SK-N-SH (cell line): Measurements from ENCODE around the gene ADPRHL1. TPM values are rescaled to one million over a fixed set of nuclear protein-coding genes. Genes with fewer than 3 reads are reported as not detected.
"Not testable (repeated sequence)": the region's sequence is repeated elsewhere in the genome, so short reads cannot be mapped to it uniquely, and the experiment has no call there.

Experiments used
- CTCF ChIA-PET: fragments of 300-600, 350-600 bp; formaldehyde crosslinking; extraction: SDS; loops from one replicate; lab custom pipeline; 2021; lab: Yijun Ruan, JAX
- POLR2A ChIA-PET: fragments of 350-600 bp; sonication (Branson Sonifier 250); formaldehyde crosslinking; extraction: SDS; loops from one replicate; lab custom pipeline; 2020; ENCODE audit warnings: antibody characterized with exemption, inconsistent platforms; lab: Yijun Ruan, JAX
- DNase-seq: peaks from one replicate; pipeline ENCODE4 v3.0.0; 2012
- H2AFZ ChIP-seq: fragments of 200-600 bp; sonication (generic); 2 replicates; pipeline ENCODE4 v1.8.1; 2016; ENCODE audit warnings: antibody characterized with exemption, mild to moderate bottlenecking, low read depth
- H3F3A ChIP-seq: fragments of 200-600 bp; sonication (generic); replicated peaks from 2 replicates; pipeline ENCODE3; 2016; ENCODE audit warnings: antibody characterized with exemption, mild to moderate bottlenecking; ENCODE audit not compliant: insufficient read depth
- H3K27ac ChIP-seq, 2 experiments: fragments of 200-500 bp in 1 of 2; fragments of 200-600 bp in 1 of 2; sonication (Bioruptor generic) in 1 of 2; sonication (generic), shearing (Covaris generic) in 1 of 2; 2 replicates each; pipeline versions ENCODE4 v1.5.1 to v1.6.1; 2014 to 2016; ENCODE audit warnings: low read depth in 2 of 2, inconsistent platforms in 1 of 2, low read length in 1 of 2, mild to moderate bottlenecking in 1 of 2, mixed read lengths in 1 of 2
- H3K27me3 ChIP-seq: fragments of 200-600 bp; sonication (generic), shearing (Covaris generic); 2 replicates; pipeline ENCODE4 v1.6.1; 2016; ENCODE audit warnings: mixed run types; ENCODE audit not compliant: insufficient read depth
- H3K36me3 ChIP-seq, 2 experiments: fragments of 200-500 bp in 1 of 2; fragments of 200-600 bp in 1 of 2; sonication (Bioruptor generic) in 1 of 2; sonication (generic) in 1 of 2; replicated peaks in 1 of 2; 2 replicates each; pipeline versions ENCODE3 to v1.5.1; 2014 to 2016; ENCODE audit warnings: low read length in 1 of 2, mild to moderate bottlenecking in 1 of 2; ENCODE audit not compliant: insufficient read depth in 2 of 2, control insufficient read depth in 1 of 2
- H3K4me1 ChIP-seq, 2 experiments: fragments of 200-500 bp in 1 of 2; fragments of 200-600 bp in 1 of 2; sonication (Bioruptor generic) in 1 of 2; sonication (generic), shearing (Covaris generic) in 1 of 2; 2 replicates each; pipeline versions ENCODE4 v1.5.1 to v1.6.1; 2014 to 2016; ENCODE audit warnings: low read depth in 1 of 2, low read length in 1 of 2, mixed run types in 1 of 2; ENCODE audit not compliant: insufficient read depth in 2 of 2, control insufficient read depth in 1 of 2
- H3K4me2 ChIP-seq: fragments of 200-600 bp; sonication (generic), shearing (Covaris generic); 2 replicates; pipeline ENCODE4 v1.6.1; 2017; ENCODE audit warnings: mixed run types
- H3K4me3 ChIP-seq, 2 experiments: fragments of 200-500 bp in 1 of 2; fragments of 200-600 bp in 1 of 2; sonication (Bioruptor generic) in 1 of 2; sonication (generic), shearing (Covaris generic) in 1 of 2; 2 replicates each; pipeline versions ENCODE4 v1.5.1 to v1.8.1; 2014 to 2016; ENCODE audit warnings: low read depth in 2 of 2, inconsistent platforms in 1 of 2, low read length in 1 of 2, mild to moderate bottlenecking in 1 of 2, mixed read lengths in 1 of 2, moderate library complexity in 1 of 2
- H3K79me2 ChIP-seq: fragments of 200-600 bp; sonication (generic); 2 replicates; pipeline ENCODE4 v1.8.1; 2017; ENCODE audit warnings: mild to moderate bottlenecking; ENCODE audit not compliant: insufficient read depth
- H3K9ac ChIP-seq: fragments of 200-600 bp; sonication (generic); 2 replicates; pipeline ENCODE4 v1.6.1; 2017; ENCODE audit warnings: mixed run types
- H3K9me2 ChIP-seq: fragments of 200-600 bp; sonication (generic); 2 replicates; pipeline ENCODE4 v1.6.1; 2017; ENCODE audit warnings: mixed run types
- H3K9me3 ChIP-seq: fragments of 200-600 bp; sonication (generic); 2 replicates; pipeline ENCODE4 v1.6.1; 2017; ENCODE audit warnings: mixed run types, mild to moderate bottlenecking, moderate library complexity
- H4K20me1 ChIP-seq: fragments of 200-600 bp; sonication (generic); 2 replicates; pipeline ENCODE4 v1.6.1; 2017; ENCODE audit warnings: mild to moderate bottlenecking, mixed run types; ENCODE audit not compliant: insufficient read depth
- EZH2phosphoT487 ChIP-seq: fragments of 200-600 bp; sonication (generic); IDR thresholded peaks from 2 replicates; pipeline ENCODE4 v1.6.1; 2017; ENCODE audit warnings: low read depth, mixed run types, mild to moderate bottlenecking, antibody characterized with exemption, moderate library complexity, borderline replicate concordance
- FOXM1 ChIP-seq: IDR thresholded peaks from 2 replicates; pipeline ENCODE4 v1.4.0; 2012; ENCODE audit warnings: low read depth, mild to moderate bottlenecking
- JUND ChIP-seq: IDR thresholded peaks from 2 replicates; pipeline ENCODE4 v1.4.0; 2012
- MEF2A ChIP-seq: IDR thresholded peaks from 2 replicates; pipeline ENCODE4 v1.4.0; 2012; ENCODE audit warnings: low read depth, borderline replicate concordance
- RAD21 ChIP-seq: IDR thresholded peaks from 2 replicates; pipeline ENCODE4 v1.6.1; 2012; ENCODE audit warnings: mild to moderate bottlenecking, low read length
- RFX5 ChIP-seq: IDR thresholded peaks from 2 replicates; pipeline ENCODE4 v1.6.1; 2012; ENCODE audit warnings: mild to moderate bottlenecking, improper control_type of control experiment, low read length
- SIN3A ChIP-seq: IDR thresholded peaks from 2 replicates; pipeline ENCODE4 v1.6.1; 2012; ENCODE audit warnings: low read depth, mild to moderate bottlenecking, low read length, moderate library complexity, borderline replicate concordance
- TAF1 ChIP-seq: IDR thresholded peaks from 2 replicates; pipeline ENCODE4 v1.6.1; 2012; ENCODE audit warnings: low read depth, mild to moderate bottlenecking, low read length, moderate library complexity, borderline replicate concordance
- WGBS: methylation state at CpG from one replicate; pipeline ENCODE4 v1.1.6; 2017; ENCODE audit warnings: low lambda C conversion rate; 5-methylcytosine and 5-hydroxymethylcytosine counted together
- polyA plus RNA-seq, 3 experiments: library from polyadenylated mRNA; depleted of rRNA; stranded (reverse); fragments of >200 nt; gene quantifications; 2 replicates each; pipeline ENCODE4 v1.2.3, GENCODE V29; 2012
- TF ChIP-seq, protein P1 (sequence below): fragments of 150-350 bp; IDR thresholded peaks from 2 replicates; pipeline ENCODE4 v1.6.1; 2017; ENCODE audit warnings: antibody characterized with exemption, low read length, low read depth, borderline replicate concordance

Gene ADPRHL1
- polyA plus RNA-seq, 1 of the 3 experiments (the other 2 are of a cell fraction): 1.0 TPM

DNA sequence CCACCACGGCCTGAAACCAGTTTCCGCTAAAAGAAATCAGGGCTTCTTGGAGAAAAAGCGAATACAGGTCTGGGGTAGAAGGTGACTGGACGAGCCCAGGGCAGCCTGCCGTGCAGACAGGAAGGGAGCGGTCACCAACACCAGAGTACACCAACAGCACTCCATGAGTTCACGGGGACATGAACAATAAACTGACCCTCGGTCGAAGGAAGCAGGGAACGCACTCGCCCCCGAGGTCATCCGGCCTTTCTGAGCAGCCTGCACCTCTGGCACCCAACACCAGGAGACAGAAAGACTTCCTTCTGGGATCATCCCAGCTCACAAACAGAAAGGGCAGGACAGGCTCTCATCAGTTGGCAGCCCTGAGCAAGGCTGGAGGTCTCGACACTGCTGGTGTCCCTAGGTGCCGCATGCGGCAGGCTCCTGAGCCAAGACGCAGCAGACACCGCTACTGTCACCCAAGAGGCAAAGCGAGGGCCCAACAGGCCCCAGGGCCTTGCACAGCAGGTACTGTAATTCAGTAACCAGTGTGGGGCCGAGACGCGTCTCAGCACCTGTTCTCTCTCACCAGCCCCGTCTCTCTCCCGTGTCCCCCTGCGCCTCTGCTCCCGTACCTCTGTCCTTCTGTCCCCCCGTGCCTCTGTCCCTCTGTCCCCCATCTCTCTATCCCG is 19.2 kb upstream of the ADPRHL1 start:
- CTCF ChIA-PET: no interaction called here
- TF ChIP-seq RFX5 (no peak), MEF2A (no peak), FOXM1 (no peak), SIN3A (no peak)
- TF ChIP-seq, all 33 proteins: peak for 0
- Histone ChIP-seq H3K9me2 (no peaks in the 10 kb centered on the region), H2AFZ (no peak overlapping the region), H3K27ac (no peak overlapping the region), H3K27me3 (no peaks in the 10 kb centered on the region), H4K20me1 (0 out of 2 replicates have a peak, but pooled peaks cover 4% of the 10 kb centered on the region), H3K79me2 (peaks cover 11% of the 10 kb centered on the region; the same call in 1 of the 2 replicates), H3K4me2 (no peak overlapping the region), H3F3A (no peaks in the 10 kb centered on the region), H3K9me3 (no peaks in the 10 kb centered on the region), H3K36me3 (peaks cover 20 to 41% of the 10 kb centered on the region in 2 experiments), H3K4me1 (no peaks in the 10 kb centered on the region; a peak in 1 of 4 replicates), H3K4me3 (no peak overlapping the region), H3K9ac (no peak overlapping the region)
- POLR2A ChIA-PET: no interaction called here
- WGBS: 92% methylated on average over 23 of the region's 28 CpGs
- no peak for DNase-seq

- no peaks in the 10 kb centered on the region; a peak in 1 of 4 replicates for H3K4me1 ChIP-seq
- DNase-seq: no peak
- no peak overlapping the region for H3K4me3 ChIP-seq
- no peaks in the 10 kb centered on the region for H3K27me3 ChIP-seq
- 0 out of 2 replicates have a peak, but pooled peaks cover 4% of the 10 kb centered on the region for H4K20me1 ChIP-seq
- whole genome bisulfite sequencing: 95% methylated on average over 11 of the region's 11 CpGs
- no peaks in the 10 kb centered on the region for H3K9me2 ChIP-seq
- H3F3A ChIP-seq: no peaks in the 10 kb centered on the region
- H3K9ac ChIP-seq: no peak overlapping the region
- ChIA-PET CTCF (no interaction called here), POLR2A (no interaction called here)
- H3K4me2 ChIP-seq: no peak overlapping the region
- no peak for TF ChIP-seq RAD21
- no peak for TF ChIP-seq JUND
- no peak for TF ChIP-seq MEF2A
- TF ChIP-seq, protein P1, sequence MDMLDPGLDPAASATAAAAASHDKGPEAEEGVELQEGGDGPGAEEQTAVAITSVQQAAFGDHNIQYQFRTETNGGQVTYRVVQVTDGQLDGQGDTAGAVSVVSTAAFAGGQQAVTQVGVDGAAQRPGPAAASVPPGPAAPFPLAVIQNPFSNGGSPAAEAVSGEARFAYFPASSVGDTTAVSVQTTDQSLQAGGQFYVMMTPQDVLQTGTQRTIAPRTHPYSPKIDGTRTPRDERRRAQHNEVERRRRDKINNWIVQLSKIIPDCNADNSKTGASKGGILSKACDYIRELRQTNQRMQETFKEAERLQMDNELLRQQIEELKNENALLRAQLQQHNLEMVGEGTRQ: no peak
- TF ChIP-seq EZH2phosphoT487: no peak
- TF ChIP-seq RFX5: no peak
- TF ChIP-seq TAF1: no peak
- no peak overlapping the region for H3K27ac ChIP-seq
- peaks cover 11% of the 10 kb centered on the region; the same call in 1 of the 2 replicates for H3K79me2 ChIP-seq
- H3K36me3 ChIP-seq: peaks cover 18 to 40% of the 10 kb centered on the region in 2 experiments
- H3K9me3 ChIP-seq: no peaks in the 10 kb centered on the region
- H2AFZ ChIP-seq: no peak overlapping the region
Measured at GRCh38 chr13:113471844-113472243, 18.6 kb upstream of the ADPRHL1 start.

DNA sequence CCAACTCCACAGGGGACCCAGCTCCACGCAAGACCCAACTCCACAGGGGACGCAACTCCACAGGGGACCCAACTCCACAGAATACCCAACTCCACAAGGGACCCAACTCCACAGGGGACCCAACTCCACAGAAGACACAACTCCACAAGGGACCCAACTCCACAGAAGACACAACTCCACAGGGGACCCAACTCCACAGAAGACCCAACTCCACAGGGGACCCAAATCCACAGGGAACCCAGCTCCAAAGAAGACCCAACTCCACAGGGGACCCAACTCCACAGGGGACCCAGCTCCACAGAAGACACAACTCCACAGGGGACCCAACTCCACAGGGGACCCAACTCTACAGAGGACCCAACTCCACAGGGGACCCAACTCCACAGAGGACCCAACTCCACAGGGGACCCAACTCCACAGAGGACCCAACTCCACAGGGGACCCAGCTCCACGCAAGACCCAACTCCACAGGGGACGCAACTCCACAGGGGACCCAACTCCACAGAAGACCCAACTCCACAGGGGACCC is 17.4 kb upstream of the ADPRHL1 start:
- DNase-seq, H3K4me3 ChIP-seq, CTCF ChIA-PET, H4K20me1 ChIP-seq, H3K4me1 ChIP-seq, H3K9ac ChIP-seq, POLR2A ChIA-PET, H3F3A ChIP-seq, H3K9me2 ChIP-seq, H3K27me3 ChIP-seq, H3K9me3 ChIP-seq, H3K27ac ChIP-seq, H3K4me2 ChIP-seq, H2AFZ ChIP-seq: not testable (repeated sequence)
- WGBS: 96% methylated on average over 3 of the region's 4 CpGs
- H3K36me3 ChIP-seq: peaks cover 14 to 33% of the 10 kb centered on the region in 2 experiments
- peaks cover 11% of the 10 kb centered on the region; the same call in 1 of the 2 replicates for H3K79me2 ChIP-seq
